ENCODE measurements around the gene WHRN. TPM values are rescaled to one million over a fixed set of nuclear protein-coding genes. Genes with fewer than 3 reads are reported as not detected.

The WHRN gene
- total and polyA plus RNA-seq, 9 of the 15 experiments (the other 6 are each of a cell fraction or from before 2014, with no cell fraction given): 0.31 to 14.1 (median 3.0) TPM

DNA sequence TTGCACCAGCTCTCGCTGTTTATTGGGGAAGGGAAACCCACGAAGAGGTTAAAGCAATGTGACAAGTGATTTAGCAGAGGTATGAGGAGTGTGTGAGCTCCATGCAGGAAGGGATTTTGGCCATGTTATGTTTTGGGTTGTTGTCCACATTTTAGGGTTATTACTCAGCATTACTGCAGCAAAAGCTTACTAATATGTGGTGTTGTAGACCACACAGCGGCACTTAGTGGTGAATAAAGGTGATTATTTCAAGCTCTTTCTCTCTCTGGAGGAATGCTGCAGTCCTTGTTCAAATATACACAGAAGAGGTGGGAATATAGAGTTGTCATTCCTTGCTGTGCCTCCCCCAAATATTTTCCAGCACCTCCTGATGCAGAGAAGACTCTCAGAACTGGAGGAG is 87.8 kb downstream of the WHRN start:
- Histone ChIP-seq H3K4me1 (replicated peaks in 1 of 2; ENCODE audit: control insufficient read depth in 2 of 2, insufficient read depth in 2 of 2, low read length in 2 of 2) (no peaks in the 10 kb centered on the region), H3K4me2 (ENCODE audit: insufficient read depth, low read length) (no peak overlapping the region), H3K4me3 (no peak overlapping the region), H3K9me3 (replicated peaks; ENCODE audit: control insufficient read depth, insufficient read depth, low read depth, low read length) (no peaks in the 10 kb centered on the region), H3K36me3 (ENCODE audit: control insufficient read depth, insufficient read depth, low read length) (0 out of 3 replicates have a peak, but pooled peaks cover 3% of the 10 kb centered on the region), H4K20me1 (replicated peaks; ENCODE audit: control insufficient read depth, insufficient read depth, low read length) (0 out of 2 replicates have a peak, but pooled peaks cover 2% of the 10 kb centered on the region), H2AFZ (ENCODE audit: low read depth, low read length) (peak overlapping the region; percentile 40; the same call in 1 of the 2 replicates), H3K9me1 (ENCODE audit: control insufficient read depth, insufficient read depth, low read length) (no peaks in the 10 kb centered on the region), H3K27me3 (ENCODE audit: control insufficient read depth in 2 of 2, insufficient read depth in 2 of 2, low read length in 2 of 2) (no peaks in the 10 kb centered on the region), H3K79me2 (ENCODE audit: control insufficient read depth, insufficient read depth, low read length) (no peaks in the 10 kb centered on the region), H3K27ac (ENCODE audit: extremely low read depth, low read depth, low read length) (no peak overlapping the region), H3K9ac (ENCODE audit: insufficient read depth in 1 of 2, low read depth in 2 of 2, low read length in 2 of 2) (no peak overlapping the region)
- TF ChIP-seq, protein P1, sequence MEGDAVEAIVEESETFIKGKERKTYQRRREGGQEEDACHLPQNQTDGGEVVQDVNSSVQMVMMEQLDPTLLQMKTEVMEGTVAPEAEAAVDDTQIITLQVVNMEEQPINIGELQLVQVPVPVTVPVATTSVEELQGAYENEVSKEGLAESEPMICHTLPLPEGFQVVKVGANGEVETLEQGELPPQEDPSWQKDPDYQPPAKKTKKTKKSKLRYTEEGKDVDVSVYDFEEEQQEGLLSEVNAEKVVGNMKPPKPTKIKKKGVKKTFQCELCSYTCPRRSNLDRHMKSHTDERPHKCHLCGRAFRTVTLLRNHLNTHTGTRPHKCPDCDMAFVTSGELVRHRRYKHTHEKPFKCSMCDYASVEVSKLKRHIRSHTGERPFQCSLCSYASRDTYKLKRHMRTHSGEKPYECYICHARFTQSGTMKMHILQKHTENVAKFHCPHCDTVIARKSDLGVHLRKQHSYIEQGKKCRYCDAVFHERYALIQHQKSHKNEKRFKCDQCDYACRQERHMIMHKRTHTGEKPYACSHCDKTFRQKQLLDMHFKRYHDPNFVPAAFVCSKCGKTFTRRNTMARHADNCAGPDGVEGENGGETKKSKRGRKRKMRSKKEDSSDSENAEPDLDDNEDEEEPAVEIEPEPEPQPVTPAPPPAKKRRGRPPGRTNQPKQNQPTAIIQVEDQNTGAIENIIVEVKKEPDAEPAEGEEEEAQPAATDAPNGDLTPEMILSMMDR (IDR thresholded peaks at IDR 0.05 in 2 of 3, conservative IDR thresholded peaks at IDR 0.05 in 1 of 3; ENCODE audit: insufficient read depth in 2 of 3, low read depth in 1 of 3, low read length in 3 of 3): 0 out of 6 replicates have a peak, but pooled peaks of 1 of the 3 experiments have one; percentile 10
- no peak for TF ChIP-seq MTA3 (IDR thresholded peaks at IDR 0.05; ENCODE audit: borderline replicate concordance)
- peak; percentile 54; the same call in 2 of the 3 replicates for ATAC-seq
- intact Hi-C loops (cut with micrococcal nuclease): no loop called here
- no peak for FAIRE-seq
- 54% methylated on average over 3 of the region's 3 CpGs for WGBS (ENCODE audit: insufficient coverage, low coverage, missing lambda C conversion rate)
- ChIA-PET POLR2A (interaction anchor here (1.2 kb wide), 1 partner anchor 260 kb away, joined by 4 read pairs; no protein-coding TSS in a partner anchor), CTCF (ENCODE audit: low intra/inter-chr PET ratio) (no interaction called here)
- in situ Hi-C loops (cut with MboI): loop anchor here (5.0 kb wide), 1 partner anchor 595 kb away; no protein-coding TSS in a partner anchor
- no peak for DNase-seq (ENCODE audit: extremely low read depth in 1 of 4, low spot score in 3 of 4)
- BruUV-seq (replicated peaks): no TSS peak

DNA sequence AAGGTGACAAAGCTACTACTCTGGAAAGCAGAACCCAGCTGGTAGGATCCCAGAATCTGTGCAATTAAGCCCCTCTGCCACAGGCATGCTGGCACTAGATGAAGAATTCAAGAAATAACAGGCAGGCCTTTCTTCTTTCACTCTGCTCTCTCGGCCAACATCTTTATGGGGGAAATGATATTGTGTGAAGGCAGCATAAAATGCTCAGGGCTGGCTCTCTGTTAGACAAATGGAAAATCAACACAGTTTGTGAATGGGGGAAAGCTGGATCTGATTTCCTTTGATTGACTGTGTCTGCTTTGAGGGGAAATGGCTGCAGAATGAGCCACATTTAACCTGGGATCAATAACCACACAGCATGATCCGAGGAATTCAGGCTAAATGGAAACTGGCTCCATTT is 88.4 kb downstream of the WHRN start:
- 0 out of 2 replicates have a peak, but pooled peaks cover 2% of the 10 kb centered on the region for H4K20me1 ChIP-seq (replicated peaks; ENCODE audit: control insufficient read depth, insufficient read depth, low read length)
- no peaks in the 10 kb centered on the region for H3K9me3 ChIP-seq (replicated peaks; ENCODE audit: control insufficient read depth, insufficient read depth, low read depth, low read length)
- BruUV-seq (replicated peaks): no TSS peak
- 70% methylated on average over 2 of the region's 2 CpGs for WGBS (ENCODE audit: insufficient coverage, low coverage, missing lambda C conversion rate)
- H2AFZ ChIP-seq (ENCODE audit: low read depth, low read length): no peak overlapping the region
- no peaks in the 10 kb centered on the region for H3K9me1 ChIP-seq (ENCODE audit: control insufficient read depth, insufficient read depth, low read length)
- no peak overlapping the region for H3K4me2 ChIP-seq (ENCODE audit: insufficient read depth, low read length)
- DNase-seq (ENCODE audit: extremely low read depth in 1 of 4, low spot score in 3 of 4): no peak
- 0 out of 3 replicates have a peak, but pooled peaks cover 3% of the 10 kb centered on the region for H3K36me3 ChIP-seq (ENCODE audit: control insufficient read depth, insufficient read depth, low read length)
- CTCF ChIA-PET (ENCODE audit: low intra/inter-chr PET ratio): no interaction called here
- H3K27ac ChIP-seq (ENCODE audit: extremely low read depth, low read depth, low read length): no peak overlapping the region
- H3K4me3 ChIP-seq: no peak overlapping the region
- no peaks in the 10 kb centered on the region for H3K79me2 ChIP-seq (ENCODE audit: control insufficient read depth, insufficient read depth, low read length)
- in situ Hi-C loops (cut with MboI) (loop anchor here (5.0 kb wide), 1 partner anchor 595 kb away; no protein-coding TSS in a partner anchor), intact Hi-C loops (cut with micrococcal nuclease) (no loop called here)
- FAIRE-seq: no peak
- POLR2A ChIA-PET: interaction anchor here (1.2 kb wide), 1 partner anchor 260 kb away, joined by 4 read pairs; no protein-coding TSS in a partner anchor
- no peaks in the 10 kb centered on the region for H3K27me3 ChIP-seq (ENCODE audit: control insufficient read depth in 2 of 2, insufficient read depth in 2 of 2, low read length in 2 of 2)
- H3K4me1 ChIP-seq (replicated peaks in 1 of 2; ENCODE audit: control insufficient read depth in 2 of 2, insufficient read depth in 2 of 2, low read length in 2 of 2): no peaks in the 10 kb centered on the region
- ATAC-seq: no peak
- H3K9ac ChIP-seq (ENCODE audit: insufficient read depth in 1 of 2, low read depth in 2 of 2, low read length in 2 of 2): no peak overlapping the region
- TF ChIP-seq, protein P2, sequence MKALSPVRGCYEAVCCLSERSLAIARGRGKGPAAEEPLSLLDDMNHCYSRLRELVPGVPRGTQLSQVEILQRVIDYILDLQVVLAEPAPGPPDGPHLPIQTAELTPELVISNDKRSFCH (CRISPR knock-in tag; IDR thresholded peaks at IDR 0.05): no peak
- TF ChIP-seq, protein P2 (tag; IDR thresholded peaks at IDR 0.05): no peak
- TF ChIP-seq SRSF9 (IDR thresholded peaks at IDR 0.05; ENCODE audit: borderline replicate concordance, low read depth, low read length) (no peak), RAD51 (IDR thresholded peaks at IDR 0.05; ENCODE audit: borderline replicate concordance, low read depth) (no peak), POLR2AphosphoS2 (IDR thresholded peaks at IDR 0.05; ENCODE audit: low read length) (no peak), SREBF2 (CRISPR knock-in tag; IDR thresholded peaks at IDR 0.05) (no peak), ZNF561 (CRISPR knock-in tag; conservative IDR thresholded peaks at IDR 0.05) (no peak), GABPB1 (CRISPR knock-in tag; IDR thresholded peaks at IDR 0.05) (no peak), CC2D1A (IDR thresholded peaks at IDR 0.05) (no peak), POLR2H (tag; IDR thresholded peaks at IDR 0.05; ENCODE audit: low read depth) (no peak), ZNF764 (CRISPR knock-in tag; IDR thresholded peaks at IDR 0.05; ENCODE audit: low read depth) (no peak), ZNF347 (CRISPR knock-in tag; IDR thresholded peaks at IDR 0.05; ENCODE audit: low read depth) (no peak)

All from K562 (cell line).